Caki2 (cell line): ENCODE results near the gene AADACL4. TPM values are rescaled to one million over a fixed set of nuclear protein-coding genes. Genes with fewer than 3 reads are reported as not detected.
A peak's percentile ranks its signal among the peaks of the same experiment; 100 is the strongest.
"Not testable (repeated sequence)": the region's sequence is repeated elsewhere in the genome, so short reads cannot be mapped to it uniquely, and the experiment has no call there.

Source experiments
- DNase-seq: peaks from one replicate; pipeline ENCODE4 v3.0.0-alpha.2; 2015; ENCODE audit warnings: low read depth
- in situ Hi-C: cut with HindIII; loops from 2 replicates; pipeline ENCODE4 v1.10.0; 2016; ENCODE audit warnings: low sequenced_read_pairs, low pct_unique_long_range_greater_than_20kb, mixed read lengths
- total RNA-seq: library from RNA; depleted of rRNA; stranded (reverse); fragments of >200 nt; shearing (Covaris generic); gene quantifications from 2 replicates; pipeline ENCODE4 v1.2.3, GENCODE V29; 2014; ENCODE audit warnings: low replicate concordance

Gene AADACL4
- total RNA-seq, 1 experiment from 2014 or later = not detected

- DNase-seq = no peak
- in situ Hi-C loops = no loop called here
These were observed 944 bp downstream of the AADACL4 start for GRCh38 chr1:12644829-12645228.

- DNase-seq, in situ Hi-C loops: not testable (repeated sequence)
These were observed 1.5 kb downstream of the AADACL4 start for GRCh38 chr1:12645401-12645800.

DNA sequence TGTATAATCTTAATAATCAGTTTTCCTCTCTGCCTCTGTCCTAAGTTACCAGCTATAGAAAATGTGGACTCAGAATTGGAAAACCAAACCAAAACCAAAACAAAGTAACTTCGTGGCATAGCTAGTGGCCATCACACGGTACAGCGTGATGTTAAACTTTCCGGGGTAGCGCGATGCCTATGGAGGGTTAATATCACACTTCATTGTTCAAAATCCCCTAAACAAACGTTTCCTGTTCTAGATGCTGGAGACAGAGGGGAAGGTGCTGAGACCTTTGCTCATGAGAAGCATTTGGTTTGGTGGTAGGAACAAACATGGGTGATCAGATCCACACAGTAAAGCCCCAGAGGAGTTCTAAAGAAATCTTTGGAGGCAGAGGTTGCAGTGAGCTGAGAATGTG is 4.9 kb downstream of the AADACL4 start:
- DNase-seq = no peak
- in situ Hi-C loops = no loop called here

DNA sequence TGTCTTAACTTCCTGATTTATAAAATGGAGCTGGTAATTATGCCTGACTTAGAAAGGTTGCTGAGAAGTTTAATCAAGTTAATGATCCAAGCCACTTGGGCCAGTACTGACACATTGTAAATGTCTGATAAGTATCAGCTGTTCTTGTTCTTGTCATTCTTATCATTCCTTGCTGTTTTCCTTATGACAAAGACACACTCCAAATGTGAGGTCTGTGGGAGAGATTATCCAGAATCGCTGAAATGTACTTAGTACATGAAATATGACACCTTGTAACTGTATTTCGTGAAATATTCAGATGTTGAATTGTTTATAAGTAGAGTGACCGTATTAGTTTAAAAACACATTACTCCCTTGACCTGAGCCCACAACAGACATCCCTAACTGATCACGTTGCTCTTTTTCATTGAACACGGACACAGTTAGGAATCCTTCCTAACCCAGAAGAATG is 6.1 kb downstream of the AADACL4 start:
- in situ Hi-C loops = no loop called here
- DNase-seq = no peak

DNA sequence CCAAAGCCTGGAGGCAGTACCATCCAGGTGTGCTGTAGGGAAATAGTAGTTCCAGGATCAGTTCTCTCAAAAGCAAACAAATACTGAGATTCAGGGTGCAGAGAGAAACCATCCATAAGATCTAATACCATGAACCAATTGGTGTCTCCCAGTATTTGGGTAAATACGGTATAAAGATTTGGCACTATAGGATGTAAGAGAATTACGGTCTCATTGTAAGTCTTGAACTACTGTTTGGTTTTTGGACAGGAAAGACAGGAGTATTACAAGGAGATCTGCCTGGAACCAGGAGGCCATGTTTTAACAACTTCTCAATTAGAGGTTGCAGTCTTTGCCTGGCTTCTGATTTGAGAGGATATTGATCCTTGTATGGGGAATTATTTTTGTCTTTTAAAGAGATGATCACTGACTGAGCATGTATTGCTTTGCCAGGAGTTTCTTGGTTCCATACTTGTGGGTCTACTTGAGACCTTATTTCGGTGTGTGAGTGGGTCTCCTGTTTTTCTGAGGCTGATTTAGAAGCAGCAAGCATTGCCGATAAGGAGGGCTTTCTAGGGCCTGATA is 10.2 kb downstream of the AADACL4 start:
- no peak for DNase-seq
- in situ Hi-C loops = no loop called here

- in situ Hi-C loops = no loop called here
- no peak for DNase-seq
These were observed 10.8 kb downstream of the AADACL4 start for GRCh38 chr1:12654657-12655056.

GRCh38 chr1:12656575-12656974 is 12.7 kb downstream of the AADACL4 start:
- in situ Hi-C loops = no loop called here
- DNase-seq = no peak

- in situ Hi-C loops = no loop called here
- no peak for DNase-seq
These were observed 13.4 kb downstream of the AADACL4 start for GRCh38 chr1:12657060-12657884.

DNA sequence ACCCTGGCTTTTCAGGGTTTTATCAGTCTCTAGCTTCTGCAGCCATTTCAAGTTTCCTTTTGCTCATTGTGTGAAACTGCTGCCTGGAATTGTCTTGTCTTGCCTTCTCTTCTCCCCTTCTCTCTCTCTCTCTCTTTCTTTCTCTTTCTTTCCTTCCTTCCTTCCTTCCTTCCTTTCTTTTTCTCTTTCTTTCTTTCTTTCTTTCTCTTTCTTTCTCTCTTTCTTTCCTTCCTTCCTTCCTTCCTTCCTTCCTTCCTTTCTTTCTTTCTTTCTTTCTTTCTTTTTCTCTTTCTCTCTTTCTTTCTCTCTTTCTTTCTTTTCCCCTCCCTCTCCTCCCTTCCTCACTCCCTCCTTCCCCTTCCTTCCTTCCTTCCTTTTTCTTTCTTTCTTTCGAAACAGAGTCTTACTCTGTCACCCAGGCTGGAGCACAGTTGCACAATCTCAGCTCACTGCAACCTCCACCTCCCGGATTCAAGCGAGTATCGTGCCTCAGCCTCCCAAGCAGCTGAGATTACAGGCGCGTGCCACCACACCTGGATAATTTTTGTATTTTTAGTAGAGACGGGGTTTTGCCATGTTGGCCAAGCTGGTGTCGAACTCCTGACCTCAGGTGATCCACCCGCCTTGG is 14.1 kb downstream of the AADACL4 start:
- DNase-seq, in situ Hi-C loops: not testable (repeated sequence)

DNA sequence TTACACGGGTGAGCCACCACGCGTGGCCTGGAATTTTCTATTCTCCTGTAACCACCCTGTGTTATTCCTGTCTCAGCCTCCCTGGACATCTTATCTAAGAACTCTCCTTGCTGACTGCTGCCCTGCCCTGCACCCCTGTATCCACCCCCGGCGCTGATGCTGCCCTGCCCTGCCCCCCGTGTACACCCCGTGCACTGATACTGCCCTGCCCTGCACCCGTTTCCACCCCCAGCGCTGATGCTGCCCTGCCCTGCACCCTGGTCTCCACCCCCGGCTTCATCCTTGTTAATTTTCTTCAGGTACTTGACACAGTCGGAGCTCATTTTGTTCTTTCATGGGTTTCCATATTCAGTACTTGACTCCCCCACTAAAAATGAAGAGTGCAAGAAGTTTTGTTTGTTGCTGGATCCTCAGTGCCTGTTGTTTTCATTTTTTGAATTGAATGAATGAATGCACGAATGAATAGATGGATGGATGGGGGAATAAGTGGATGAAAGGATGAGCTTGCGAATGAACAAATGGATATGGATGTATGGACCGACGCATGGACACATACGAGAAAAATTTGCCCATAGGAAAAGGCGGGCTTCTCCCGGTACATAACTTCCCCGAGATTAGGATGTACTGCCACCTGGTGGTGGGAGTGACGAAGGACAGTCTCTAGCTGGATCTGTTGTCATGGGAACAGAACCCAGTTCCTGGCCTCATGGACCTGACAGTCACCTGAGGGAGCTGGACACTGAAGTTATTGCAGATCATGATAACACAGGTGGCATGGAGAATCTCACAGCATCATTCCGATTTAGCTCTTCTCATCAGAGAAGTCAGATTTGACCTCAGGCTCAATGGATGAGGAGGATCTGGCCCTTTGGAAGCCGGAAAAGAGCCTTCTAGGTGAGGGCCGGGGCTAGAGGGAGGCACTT is 14.9 kb downstream of the AADACL4 start:
- peak; percentile 62 for DNase-seq
- in situ Hi-C loops = no loop called here

- DNase-seq = no peak
- in situ Hi-C loops = no loop called here
These were observed 17.8 kb downstream of the AADACL4 start for GRCh38 chr1:12661606-12662219.

DNA sequence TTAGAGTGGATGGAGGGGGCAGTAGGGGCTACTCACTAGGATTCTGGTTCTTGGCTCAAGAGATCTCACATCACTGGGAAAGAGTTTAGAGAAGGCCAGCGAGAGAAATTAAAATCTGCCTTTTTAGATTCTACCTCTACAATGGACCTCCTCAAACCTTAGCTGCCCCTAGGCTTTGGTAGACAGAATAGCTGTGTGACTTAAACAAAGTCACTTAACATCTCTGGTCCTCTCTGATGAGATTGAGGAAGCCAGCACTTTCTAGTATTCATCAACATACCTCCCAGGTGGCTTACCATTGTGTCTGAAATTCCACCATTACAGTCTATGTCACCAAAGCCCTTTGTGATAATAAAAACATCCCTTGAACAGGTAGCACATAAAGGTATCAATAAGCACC is 18.7 kb downstream of the AADACL4 start:
- in situ Hi-C loops = no loop called here
- no peak for DNase-seq

- in situ Hi-C loops = no loop called here
- no peak for DNase-seq
These were observed 21.6 kb downstream of the AADACL4 start for GRCh38 chr1:12665511-12665910.

- in situ Hi-C loops = no loop called here
- DNase-seq = no peak
These were observed 22.4 kb downstream of the AADACL4 start for GRCh38 chr1:12666141-12666735.

DNA sequence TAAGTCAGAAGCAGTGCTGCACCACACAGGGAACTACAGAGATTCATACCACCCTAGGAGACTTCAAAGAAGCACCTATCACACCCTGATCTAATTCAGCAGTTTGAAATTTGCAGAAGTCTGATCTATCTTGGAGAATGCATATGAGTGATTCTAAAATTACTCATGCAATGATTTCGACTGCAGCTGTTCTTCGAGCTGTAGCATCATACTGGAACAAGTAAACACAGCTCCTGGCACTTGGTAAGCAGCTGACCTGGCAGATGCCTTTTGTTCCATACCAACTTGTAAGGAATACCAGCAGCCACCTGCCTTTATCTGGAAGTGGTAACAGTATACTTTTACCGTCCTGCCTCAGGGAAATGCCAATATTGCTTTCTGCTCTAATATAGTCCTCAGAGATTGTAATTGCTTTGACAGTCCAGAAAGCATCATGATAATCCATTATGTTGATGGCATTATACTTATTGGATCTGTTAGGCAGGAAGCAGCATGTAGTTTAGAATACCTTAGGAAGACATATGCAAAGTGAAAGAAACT is 25.7 kb downstream of the AADACL4 start:
- no peak for DNase-seq
- in situ Hi-C loops = no loop called here

DNA sequence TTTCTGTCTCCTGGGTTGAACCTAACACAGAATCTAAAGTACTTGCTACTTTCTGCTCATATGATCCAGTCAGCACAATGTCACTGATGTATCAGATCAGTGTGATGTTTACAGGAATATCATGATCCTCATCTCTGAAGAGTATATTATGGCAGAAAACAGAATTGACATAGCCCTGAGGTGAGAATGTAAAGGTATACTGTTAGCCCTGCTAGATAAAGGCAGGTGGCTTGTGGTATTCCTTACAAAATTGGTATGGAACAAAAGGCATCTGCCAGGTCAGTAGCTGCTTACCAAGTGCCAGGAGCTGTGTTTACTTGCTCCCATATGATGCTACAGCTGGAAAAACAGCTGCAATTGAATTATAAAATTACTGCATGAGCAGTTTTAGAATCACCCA is 30.5 kb downstream of the AADACL4 start:
- no peak for DNase-seq
- in situ Hi-C loops = no loop called here

GRCh38 chr1:12676122-12676521 is 32.2 kb downstream of the AADACL4 start:
- DNase-seq, in situ Hi-C loops: not testable (repeated sequence)
